Ectodermal cell (in vitro differentiated cells): ENCODE data around the gene CPLANE1.

Experiments
- H3K27ac ChIP-seq: 2 replicates; pipeline ENCODE4 v1.7.0; 2013; ENCODE audit warnings: mild to moderate bottlenecking, low read depth, low read length; ENCODE audit not compliant: insufficient read depth, poor library complexity, severe bottlenecking
- H3K27me3 ChIP-seq: 2 replicates; pipeline ENCODE4 v1.7.0; 2013; ENCODE audit warnings: mild to moderate bottlenecking, low read length; ENCODE audit not compliant: insufficient read depth, control insufficient read depth, poor library complexity, severe bottlenecking
- H3K36me3 ChIP-seq: one replicate; pipeline ENCODE4 v1.7.0; 2013; ENCODE audit warnings: low read length; ENCODE audit not compliant: control insufficient read depth, insufficient read depth
- H3K4me1 ChIP-seq: one replicate; pipeline ENCODE4 v1.7.0; 2013; ENCODE audit warnings: low read length; ENCODE audit not compliant: control insufficient read depth, insufficient read depth
- H3K4me3 ChIP-seq: 2 replicates; pipeline ENCODE4 v1.7.0; 2013; ENCODE audit warnings: low read depth, low read length, control low read depth; ENCODE audit not compliant: insufficient read depth
- H3K9me3 ChIP-seq: 2 replicates; pipeline ENCODE4 v1.7.0; 2013; ENCODE audit warnings: mild to moderate bottlenecking, low read length, moderate library complexity; ENCODE audit not compliant: control insufficient read depth
- WGBS, 2 experiments: methylation state at CpG; one replicate each; pipeline ENCODE4 v1.1.7; 2013; ENCODE audit warnings: missing lambda C conversion rate in 2 of 2; 5-methylcytosine and 5-hydroxymethylcytosine counted together

Gene CPLANE1

DNA sequence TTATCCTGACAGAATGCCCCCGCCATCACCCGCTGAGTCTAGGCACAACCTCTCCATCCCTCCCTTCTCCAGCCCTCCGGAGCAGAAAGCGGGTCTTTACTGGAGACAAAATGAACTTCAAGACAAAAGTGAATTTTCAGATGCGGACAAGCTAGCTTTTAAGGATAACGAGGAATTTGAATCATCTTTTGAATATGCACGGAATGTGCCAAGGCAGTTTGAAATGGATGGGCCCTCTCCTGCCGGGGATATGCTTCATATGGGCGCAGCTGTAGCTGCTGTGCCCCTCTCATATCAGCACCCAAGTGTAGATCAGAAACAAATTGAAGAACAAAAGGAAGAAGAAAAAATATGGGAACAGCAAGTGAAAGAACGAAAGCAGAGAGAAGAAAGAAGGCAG lies 37.5 kb downstream of the CPLANE1 start:
- Histone ChIP-seq H3K9me3 (no peaks in the 10 kb centered on the region), H3K4me1 (no peaks in the 10 kb centered on the region), H3K36me3 (peaks cover 5% of the 10 kb centered on the region), H3K27me3 (no peaks in the 10 kb centered on the region), H3K27ac (no peak overlapping the region), H3K4me3 (no peak overlapping the region)
- WGBS, 2 experiments: 94 to 97% methylated on average over 10 of the region's 10 CpGs

GRCh38 chr5:37208883-37209797 lies 40.0 kb downstream of the CPLANE1 start:
- Histone ChIP-seq H3K36me3 (no peaks in the 10 kb centered on the region), H3K27ac (no peak overlapping the region), H3K4me1 (no peaks in the 10 kb centered on the region), H3K9me3 (no peaks in the 10 kb centered on the region), H3K4me3 (no peak overlapping the region), H3K27me3 (no peaks in the 10 kb centered on the region)
- 93 to 96% methylated on average over 32 of the region's 32 CpGs for WGBS, 2 experiments

DNA sequence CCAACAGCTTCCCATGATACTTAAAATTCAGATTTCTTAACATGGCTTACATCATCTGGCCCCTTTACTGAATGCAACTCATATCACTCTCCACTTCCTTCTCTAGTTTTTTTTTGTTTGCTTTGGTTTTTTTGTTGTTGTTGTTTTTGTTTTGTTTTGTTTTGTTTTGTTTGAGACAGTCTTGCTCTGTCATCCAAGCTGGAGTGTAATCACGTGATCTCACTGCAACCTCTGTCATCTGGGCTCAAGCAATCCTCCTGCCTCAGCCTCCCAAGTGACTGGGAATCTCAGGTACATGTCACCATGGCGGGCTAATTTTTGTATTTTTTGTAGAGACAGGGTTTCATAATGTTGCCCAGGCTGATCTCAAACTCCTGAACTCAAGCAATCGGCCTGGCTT lies 41.4 kb downstream of the CPLANE1 start:
- H3K27ac ChIP-seq: no peak overlapping the region
- H3K4me1 ChIP-seq: no peaks in the 10 kb centered on the region
- no peaks in the 10 kb centered on the region for H3K9me3 ChIP-seq
- no peaks in the 10 kb centered on the region for H3K36me3 ChIP-seq
- H3K27me3 ChIP-seq: no peaks in the 10 kb centered on the region
- WGBS, 2 experiments: 91 to 93% methylated on average over 3 of the region's 3 CpGs
- H3K4me3 ChIP-seq: no peak overlapping the region

- H3K4me3 ChIP-seq: no peak overlapping the region
- WGBS, 2 experiments: 95% methylated on average over 2 of the region's 2 CpGs; no CpG with 5 or more reads in 1 of the 2 experiments
- no peaks in the 10 kb centered on the region for H3K4me1 ChIP-seq
- H3K36me3 ChIP-seq: no peaks in the 10 kb centered on the region
- no peaks in the 10 kb centered on the region for H3K9me3 ChIP-seq
- H3K27ac ChIP-seq: no peak overlapping the region
- no peaks in the 10 kb centered on the region for H3K27me3 ChIP-seq
Measured at GRCh38 chr5:37206736-37207135, 42.4 kb downstream of the CPLANE1 start.

GRCh38 chr5:37198842-37199241 lies 50.3 kb downstream of the CPLANE1 start:
- H3K9me3 ChIP-seq: no peaks in the 10 kb centered on the region
- no peak overlapping the region for H3K27ac ChIP-seq
- H3K36me3 ChIP-seq: no peaks in the 10 kb centered on the region
- H3K27me3 ChIP-seq: no peaks in the 10 kb centered on the region
- no peak overlapping the region for H3K4me3 ChIP-seq
- WGBS, 2 experiments: 94 to 96% methylated on average over 2 of the region's 2 CpGs
- no peaks in the 10 kb centered on the region for H3K4me1 ChIP-seq

DNA sequence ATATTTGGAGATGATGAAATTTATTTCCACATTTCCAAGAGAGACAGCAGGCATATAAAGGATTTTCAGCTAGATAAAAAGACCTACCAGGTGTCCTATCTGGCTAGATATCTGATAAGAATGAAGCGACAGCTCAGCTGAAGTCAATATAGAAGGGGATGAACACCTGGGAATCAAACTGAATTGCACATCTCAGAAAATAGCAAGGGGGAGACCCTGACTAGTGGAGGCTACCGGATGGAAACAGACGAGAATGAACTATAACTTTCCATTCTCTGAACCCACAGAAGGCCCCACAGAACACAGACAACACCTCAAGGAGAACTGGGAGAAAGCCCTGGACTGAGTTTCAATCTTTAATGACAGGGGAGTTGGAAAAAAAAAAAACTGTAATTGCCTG lies 51.1 kb downstream of the CPLANE1 start:
- Histone ChIP-seq H3K9me3 (no peaks in the 10 kb centered on the region), H3K4me3 (no peak overlapping the region), H3K27me3 (no peaks in the 10 kb centered on the region), H3K27ac (no peak overlapping the region), H3K36me3 (peaks cover 2% of the 10 kb centered on the region), H3K4me1 (no peaks in the 10 kb centered on the region)
- 90 to 94% methylated on average over 2 to 3 of the region's 3 CpGs for WGBS, 2 experiments

DNA sequence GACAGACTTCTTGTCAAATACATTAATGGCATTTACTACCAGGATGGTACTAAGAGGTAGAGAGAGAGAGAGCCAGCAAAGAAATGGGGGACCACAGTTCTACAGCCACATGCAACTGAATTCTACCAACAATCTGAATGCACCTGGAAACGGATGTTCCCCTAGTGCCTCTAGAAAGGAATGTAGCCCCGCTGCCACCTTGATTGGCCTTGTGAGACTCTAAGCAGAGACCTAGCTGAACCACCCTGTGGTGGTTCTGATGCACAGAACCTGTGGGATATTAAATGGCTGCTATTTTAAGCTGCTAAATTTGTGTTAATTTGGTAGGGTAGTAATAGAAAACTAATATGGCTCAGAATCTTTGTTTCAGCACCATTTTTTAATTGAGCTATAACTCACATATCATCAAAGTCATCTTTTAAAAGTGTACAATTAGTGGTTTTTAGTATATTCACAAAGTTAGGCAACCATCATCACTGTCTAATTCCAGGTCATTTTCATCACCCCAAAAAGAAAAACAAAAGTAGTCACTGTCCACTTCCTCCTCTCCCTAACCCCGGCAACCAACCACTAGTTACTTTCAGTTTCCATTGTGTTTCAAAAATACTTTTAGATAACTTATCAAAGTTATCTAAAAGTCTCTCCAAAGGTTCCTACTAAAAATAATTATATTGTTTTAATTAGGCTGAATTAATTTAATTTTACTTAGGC lies 51.7 kb downstream of the CPLANE1 start:
- WGBS, 2 experiments: 90 to 94% methylated on average over 3 of the region's 3 CpGs
- H3K27ac ChIP-seq: no peak overlapping the region

DNA sequence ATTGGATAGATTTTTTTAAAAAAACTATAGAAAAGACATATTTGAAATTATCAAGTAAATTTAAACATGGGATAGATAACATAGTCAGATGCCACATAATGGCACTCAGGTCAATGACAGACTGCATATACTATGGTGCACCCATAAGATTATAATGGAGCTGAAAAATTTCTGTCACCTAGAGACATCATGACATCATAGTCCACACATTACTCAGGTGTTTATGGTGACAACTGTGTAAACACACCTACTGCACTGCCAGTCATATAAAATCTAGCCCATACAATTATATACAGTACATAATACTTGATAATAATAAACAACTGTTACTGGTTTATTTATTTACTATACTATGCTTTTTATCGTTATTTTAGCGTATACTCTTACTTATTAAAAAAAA lies 58.6 kb downstream of the CPLANE1 start:
- Histone ChIP-seq H3K4me1 (no peaks in the 10 kb centered on the region), H3K4me3 (no peak overlapping the region), H3K27me3 (no peaks in the 10 kb centered on the region), H3K27ac (no peak overlapping the region), H3K36me3 (peaks cover 3% of the 10 kb centered on the region), H3K9me3 (no peaks in the 10 kb centered on the region)
- WGBS, 2 experiments: 100% methylated on average over 2 of the region's 2 CpGs; no CpG with 5 or more reads in 1 of the 2 experiments

More for the DNA sequence above, 51.7 kb downstream of the CPLANE1 start:
- H3K4me1 ChIP-seq: no peaks in the 10 kb centered on the region
- H3K36me3 ChIP-seq: peaks cover 3% of the 10 kb centered on the region
- H3K4me3 ChIP-seq: no peak overlapping the region
- no peaks in the 10 kb centered on the region for H3K27me3 ChIP-seq
- no peaks in the 10 kb centered on the region for H3K9me3 ChIP-seq

- Histone ChIP-seq H3K27me3 (no peaks in the 10 kb centered on the region), H3K4me1 (no peaks in the 10 kb centered on the region), H3K4me3 (no peak overlapping the region), H3K36me3 (peaks cover 3% of the 10 kb centered on the region), H3K9me3 (no peaks in the 10 kb centered on the region), H3K27ac (no peak overlapping the region)
- 91 to 98% methylated on average over 4 of the region's 4 CpGs for WGBS, 2 experiments
Measured at GRCh38 chr5:37189355-37189754, 59.8 kb downstream of the CPLANE1 start.

GRCh38 chr5:37187465-37187977 lies 61.7 kb downstream of the CPLANE1 start:
- Histone ChIP-seq H3K36me3 (peaks cover 4% of the 10 kb centered on the region), H3K9me3 (no peaks in the 10 kb centered on the region)

More at GRCh38 chr5:37187465-37187977, 61.7 kb downstream of the CPLANE1 start:
- WGBS, 2 experiments: 92 to 95% methylated on average over 3 of the region's 3 CpGs
- no peaks in the 10 kb centered on the region for H3K27me3 ChIP-seq
- H3K4me1 ChIP-seq: no peaks in the 10 kb centered on the region
- no peak overlapping the region for H3K27ac ChIP-seq
- no peak overlapping the region for H3K4me3 ChIP-seq
